NCI-H2227 (cell line): Measurements from ENCODE around the gene LHB.
A peak's percentile ranks its signal among the peaks of the same experiment; 100 is the strongest.
"Not testable (repeated sequence)": the region's sequence is repeated elsewhere in the genome, so short reads cannot be mapped to it uniquely, and the experiment has no call there.

Source experiments
- DNase-seq: peaks from one replicate; lab custom pipeline; 2025; ENCODE audit not compliant: unreplicated experiment; lab: John Stamatoyannopoulos, UW

LHB gene

DNA sequence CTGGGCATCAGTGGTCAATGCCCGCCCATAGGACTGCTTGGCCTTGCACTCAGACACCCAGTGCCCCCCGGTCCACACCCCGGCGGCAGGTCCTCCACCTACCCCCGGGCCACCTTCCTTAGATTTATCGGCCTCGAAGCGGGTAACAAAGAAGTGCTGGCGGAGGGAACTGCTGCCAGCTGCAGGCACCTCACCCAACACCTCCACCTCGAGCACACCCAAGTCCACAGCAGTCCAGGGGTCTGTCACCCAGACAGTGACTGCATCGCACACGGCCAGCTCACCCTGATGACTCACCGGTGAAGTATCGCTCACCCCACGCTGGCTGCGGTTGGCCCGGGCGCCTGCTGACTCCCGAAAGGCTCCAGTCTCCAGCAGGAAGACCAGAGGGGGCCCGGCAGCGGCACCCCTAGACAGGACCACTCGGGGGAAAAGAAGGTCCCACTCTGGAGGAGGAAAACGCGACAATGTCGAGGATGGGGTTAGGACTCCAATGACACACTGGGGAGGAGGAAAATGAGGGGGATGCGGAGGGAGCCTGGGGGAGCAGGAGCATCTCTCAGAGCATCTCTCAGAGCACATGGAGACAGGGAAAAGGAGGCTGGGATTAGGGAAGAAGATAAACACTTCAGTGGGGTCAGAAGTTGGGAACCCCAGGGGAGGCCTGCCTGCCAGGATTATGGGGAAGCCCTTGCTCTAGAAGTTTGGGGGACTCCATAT lies 21.8 kb upstream of the LHB start:
- not testable (repeated sequence) for DNase-seq

DNA sequence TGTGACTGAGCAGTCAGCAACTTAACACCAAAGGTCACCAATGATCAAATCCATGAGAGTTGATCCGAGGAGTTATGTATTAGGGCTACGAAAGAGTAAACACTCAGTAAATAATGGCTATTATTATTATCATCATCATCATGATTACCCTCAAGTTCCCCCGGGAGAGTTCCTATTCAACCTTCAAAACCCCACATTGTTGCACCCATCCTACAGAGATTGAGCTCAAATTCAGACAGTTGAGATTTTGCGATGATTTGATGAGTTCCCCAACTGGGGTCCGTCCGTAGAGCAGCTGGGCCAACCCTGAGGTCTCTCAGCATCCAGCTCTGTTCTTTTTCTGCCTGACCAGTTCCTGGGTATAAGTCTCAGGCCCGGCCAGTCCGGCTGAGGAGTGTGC lies 21.2 kb upstream of the LHB start:
- DNase-seq, result not testable (repeated sequence)

DNA sequence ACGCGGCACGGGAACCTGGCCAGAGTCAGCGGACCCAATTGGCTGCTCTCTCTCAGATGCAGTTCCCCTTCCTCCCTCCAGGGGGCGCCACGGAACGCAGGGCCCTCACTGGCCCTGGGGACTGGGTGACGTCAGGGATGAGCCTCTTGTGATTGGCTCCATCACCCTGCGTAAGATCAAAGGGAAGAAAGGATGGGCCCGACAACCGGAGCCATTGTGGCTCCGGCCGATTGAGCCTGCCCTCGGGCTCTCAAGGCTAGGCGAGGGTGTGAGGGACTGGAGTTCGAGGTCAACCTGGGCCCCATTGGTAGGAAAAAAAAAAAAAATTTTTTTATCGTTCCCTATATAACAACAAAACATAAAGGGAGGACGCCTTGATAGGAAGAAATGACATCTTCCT lies 19.9 kb upstream of the LHB start, which contains the start of gene CGB1:
Gene CGB1 (minus strand): TSS at position 81 of the 400 bp plus-strand sequence. CDS start 184 bp downstream, outside the sequence.
- peak; percentile 52 for DNase-seq

DNA sequence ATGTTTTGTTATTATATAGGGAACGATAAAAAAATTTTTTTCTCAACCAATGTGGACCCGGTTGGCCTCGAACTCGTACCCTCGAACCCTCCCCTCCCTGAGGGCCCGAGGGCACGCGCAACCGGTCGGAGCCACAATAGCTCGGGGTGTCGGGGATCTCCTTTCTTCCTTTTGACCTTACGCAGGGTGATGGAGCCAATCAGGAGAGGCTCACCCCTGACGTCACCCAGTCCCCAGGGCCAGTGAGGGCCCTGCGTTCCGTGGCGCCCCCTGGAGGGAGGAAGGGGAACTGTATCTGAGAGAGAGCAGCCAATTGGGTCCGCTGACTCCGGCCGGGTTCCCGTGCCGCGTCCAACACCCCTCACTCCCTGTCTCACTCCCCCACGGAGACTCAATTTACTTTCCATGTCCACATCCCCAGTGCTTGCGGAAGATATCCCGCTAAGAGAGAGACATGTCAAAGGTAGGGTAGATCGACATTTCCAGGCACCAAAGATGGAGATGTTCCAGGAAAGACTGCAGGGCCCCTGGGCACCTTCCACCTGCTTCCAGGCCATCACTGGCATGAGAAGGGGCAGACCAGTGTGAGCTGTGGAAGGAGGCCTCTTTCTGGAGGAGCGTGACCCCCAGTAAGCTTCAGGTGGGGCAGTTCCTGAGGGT lies 14.9 kb upstream of the LHB start, which contains the start of gene CGB2:
Gene CGB2 (plus strand): TSS at position 249 of the 660 bp plus-strand sequence. CDS start 206 bp downstream, at position 455.
- DNase-seq, result not testable (repeated sequence)

DNA sequence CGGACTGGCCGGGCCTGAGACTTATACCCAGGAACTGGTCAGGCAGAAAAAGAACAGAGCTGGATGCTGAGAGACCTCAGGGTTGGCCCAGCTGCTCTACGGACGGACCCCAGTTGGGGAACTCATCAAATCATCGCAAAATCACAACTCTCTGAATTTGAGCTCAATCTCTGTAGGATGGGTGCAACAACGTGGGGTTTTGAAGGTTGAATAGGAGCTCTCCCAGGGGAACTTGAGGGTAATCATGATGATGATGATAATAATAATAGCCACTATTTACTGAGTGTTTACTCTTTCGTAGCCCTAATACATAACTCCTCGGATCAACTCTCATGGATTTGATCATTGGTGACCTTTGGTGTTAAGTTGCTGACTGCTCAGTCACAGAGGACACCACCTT lies 13.4 kb upstream of the LHB start:
- not testable (repeated sequence) for DNase-seq

DNA sequence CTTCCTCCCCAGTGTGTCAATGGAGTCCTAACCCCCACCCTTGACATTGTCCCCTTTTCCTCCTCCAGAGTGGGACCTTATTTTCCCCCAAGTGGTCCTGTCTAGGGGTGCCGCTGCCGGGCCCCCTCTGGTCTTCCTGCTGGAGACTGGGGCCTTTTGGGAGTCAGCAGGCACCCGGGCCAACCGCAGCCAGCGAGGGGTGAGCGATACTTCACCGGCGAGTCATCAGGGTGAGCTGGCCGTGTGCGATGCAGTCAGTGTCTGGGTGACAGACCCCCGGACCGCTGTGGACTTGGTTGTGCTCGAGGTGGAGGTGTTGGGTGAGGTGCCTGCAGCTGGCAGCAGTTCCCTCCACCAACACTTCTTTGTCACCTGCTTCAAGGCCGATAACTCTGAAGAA lies 12.9 kb upstream of the LHB start:
- DNase-seq, result not testable (repeated sequence)

DNA sequence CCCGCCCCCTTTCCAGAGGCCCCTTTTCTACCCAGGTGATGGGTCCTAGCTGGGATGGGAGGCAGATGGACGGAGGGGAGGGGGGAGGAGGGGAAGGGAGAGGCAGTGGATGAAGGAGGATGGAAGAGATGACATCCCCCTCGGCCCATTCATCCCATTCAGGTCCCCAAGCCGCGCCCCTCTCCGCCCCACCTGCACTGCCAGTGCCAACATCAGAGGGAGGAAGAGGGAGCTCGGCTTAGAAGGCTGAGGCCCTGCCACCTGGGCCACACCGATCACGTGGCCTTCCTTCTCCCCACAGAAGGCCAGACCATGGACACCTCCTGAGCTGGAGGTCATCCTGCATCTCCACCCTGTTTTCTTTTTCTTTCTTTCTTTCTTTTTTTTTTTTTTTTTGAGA lies 11.8 kb upstream of the LHB start:
- DNase-seq, result not testable (repeated sequence)

DNA sequence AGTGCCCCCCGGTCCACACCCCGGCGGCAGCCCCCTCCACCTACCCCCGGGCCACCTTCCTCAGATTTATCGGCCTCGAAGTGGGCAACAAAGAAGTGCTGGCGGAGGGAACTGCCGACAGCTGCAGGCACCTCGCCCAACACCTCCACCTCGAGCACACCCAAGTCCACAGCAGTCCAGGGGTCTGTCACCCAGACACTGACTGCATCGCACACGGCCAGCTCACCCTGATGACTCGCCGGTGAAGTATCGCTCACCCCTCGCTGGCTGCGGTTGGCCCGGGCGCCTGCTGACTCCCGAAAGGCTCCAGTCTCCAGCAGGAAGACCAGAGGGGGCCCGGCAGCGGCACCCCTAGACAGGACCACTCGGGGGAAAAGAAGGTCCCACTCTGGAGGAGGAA lies 8.7 kb upstream of the LHB start:
- not testable (repeated sequence) for DNase-seq

DNA sequence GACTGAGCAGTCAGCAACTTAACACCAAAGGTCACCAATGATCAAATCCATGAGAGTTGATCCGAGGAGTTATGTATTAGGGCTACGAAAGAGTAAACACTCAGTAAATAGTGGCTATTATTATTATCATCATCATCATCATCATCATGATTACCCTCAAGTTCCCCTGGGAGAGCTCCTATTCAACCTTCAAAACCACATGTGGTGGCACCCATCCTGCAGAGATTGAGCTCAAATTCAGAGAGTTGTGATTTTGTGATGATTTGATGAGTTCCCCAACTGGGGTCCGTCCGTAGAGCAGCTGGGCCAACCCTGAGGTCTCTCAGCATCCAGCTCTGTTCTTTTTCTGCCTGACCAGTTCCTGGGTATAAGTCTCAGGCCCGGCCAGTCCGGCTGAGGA lies 8.2 kb upstream of the LHB start:
- not testable (repeated sequence) for DNase-seq

DNA sequence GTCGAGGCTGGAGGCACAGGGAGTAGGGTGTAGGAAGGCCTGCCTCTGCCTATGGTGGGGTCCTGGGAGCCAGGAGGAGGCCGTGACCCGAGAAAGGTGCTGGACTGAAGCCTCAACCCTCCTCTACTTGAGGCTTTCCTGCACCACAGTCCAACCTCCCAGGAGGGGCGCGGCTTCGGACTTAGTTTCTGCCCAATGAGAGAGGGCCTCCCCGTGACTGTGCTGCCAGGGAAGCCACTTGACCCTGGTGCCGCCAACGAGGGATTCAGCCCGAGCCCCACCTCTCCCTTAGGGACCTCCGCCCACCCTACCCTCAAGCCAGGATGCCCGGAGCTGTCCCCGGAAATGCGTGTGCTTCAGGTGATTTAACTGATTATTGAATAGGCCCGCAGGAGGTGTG lies 7.3 kb upstream of the LHB start, which contains the start of gene CGB3:
Gene CGB3 (minus strand): TSS at position 101 of the 400 bp plus-strand sequence. CDS start 362 bp downstream, outside the sequence.
- DNase-seq, result not testable (repeated sequence)

DNA sequence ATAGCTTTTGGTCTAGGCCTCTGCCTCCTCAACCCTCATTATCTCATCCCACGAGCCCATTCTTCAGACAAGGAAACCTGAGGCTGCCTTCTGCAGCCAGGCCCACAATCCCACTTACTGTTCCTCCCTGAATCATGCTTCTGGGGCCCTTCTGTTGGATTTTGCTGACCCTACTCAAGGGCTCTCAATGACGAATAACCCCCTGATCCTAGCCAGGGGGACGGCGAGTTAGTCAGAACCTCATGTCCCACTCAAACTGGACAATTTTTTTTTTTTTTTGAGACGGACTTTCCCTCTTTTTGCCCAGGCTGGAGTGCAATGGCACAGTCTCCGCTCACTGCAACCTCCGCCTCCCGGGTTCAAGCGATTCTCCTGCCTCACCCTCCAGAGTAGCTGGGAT lies 5.2 kb upstream of the LHB start:
- no peak for DNase-seq

DNA sequence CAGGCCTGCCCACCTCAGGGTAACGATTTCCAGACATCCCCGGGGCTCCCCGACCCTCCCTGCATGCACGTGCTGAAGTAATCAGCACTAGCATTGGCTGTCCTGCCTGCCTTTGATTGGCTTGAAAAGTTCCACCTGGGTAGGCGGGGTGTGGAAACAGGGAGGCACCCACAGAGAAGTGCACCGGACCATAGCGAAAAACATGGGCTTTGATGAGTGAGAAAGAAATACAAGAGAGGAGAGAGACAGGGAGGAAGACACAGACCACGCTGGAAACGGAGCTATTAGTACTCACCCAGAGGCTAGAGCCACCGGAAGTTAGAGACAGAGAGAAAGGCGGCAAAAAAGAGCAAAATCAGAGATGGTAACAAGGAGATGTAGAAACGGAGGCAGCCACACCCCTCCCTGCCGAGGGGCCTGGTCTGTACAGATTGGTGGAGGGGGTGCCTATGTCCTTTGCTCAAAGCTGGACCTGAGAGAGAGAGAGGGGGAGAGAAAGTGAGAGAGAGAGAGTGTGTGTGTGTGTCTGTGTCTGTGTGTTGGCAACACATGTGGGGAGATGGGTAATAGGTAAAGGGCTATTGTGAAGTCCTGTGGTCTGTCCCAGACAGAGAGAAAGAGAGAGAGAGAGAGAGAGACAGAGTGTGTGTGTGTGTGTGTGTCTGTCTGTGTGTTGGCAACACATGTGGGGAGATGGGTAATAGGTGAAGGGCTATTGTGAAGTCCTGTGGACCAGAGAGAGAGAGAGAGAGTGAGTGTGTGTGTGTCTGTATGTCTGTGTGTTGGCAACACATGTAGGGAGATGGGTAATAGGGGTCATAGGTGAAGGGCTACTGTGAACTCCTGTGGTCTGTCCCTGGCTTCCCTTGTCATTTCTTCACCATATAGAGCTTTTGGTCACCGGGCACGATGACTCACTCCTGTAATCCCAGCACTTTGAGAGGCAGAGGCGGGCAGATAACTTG lies 4.3 kb upstream of the LHB start:
- no peak for DNase-seq

DNA sequence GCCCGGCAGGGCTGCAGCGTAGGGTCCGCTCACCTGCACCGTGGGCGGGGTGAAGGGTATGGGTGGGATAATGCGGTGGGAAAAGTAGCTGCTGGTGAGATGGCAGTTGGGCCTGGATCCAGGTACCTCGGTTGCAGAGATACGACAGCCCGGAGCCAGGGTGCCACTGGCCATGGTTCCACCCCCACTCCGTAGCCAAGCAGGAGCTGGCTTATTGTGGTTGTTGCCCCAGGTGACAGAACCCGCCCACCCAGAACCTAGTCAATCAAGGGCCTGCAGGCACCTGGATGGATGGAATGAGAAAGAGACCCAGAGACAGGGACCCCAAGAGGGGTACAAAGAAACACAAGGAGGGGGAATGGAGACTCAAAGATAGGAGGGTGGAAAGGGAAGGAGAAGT lies 3.5 kb upstream of the LHB start:
- DNase-seq, result no peak

DNA sequence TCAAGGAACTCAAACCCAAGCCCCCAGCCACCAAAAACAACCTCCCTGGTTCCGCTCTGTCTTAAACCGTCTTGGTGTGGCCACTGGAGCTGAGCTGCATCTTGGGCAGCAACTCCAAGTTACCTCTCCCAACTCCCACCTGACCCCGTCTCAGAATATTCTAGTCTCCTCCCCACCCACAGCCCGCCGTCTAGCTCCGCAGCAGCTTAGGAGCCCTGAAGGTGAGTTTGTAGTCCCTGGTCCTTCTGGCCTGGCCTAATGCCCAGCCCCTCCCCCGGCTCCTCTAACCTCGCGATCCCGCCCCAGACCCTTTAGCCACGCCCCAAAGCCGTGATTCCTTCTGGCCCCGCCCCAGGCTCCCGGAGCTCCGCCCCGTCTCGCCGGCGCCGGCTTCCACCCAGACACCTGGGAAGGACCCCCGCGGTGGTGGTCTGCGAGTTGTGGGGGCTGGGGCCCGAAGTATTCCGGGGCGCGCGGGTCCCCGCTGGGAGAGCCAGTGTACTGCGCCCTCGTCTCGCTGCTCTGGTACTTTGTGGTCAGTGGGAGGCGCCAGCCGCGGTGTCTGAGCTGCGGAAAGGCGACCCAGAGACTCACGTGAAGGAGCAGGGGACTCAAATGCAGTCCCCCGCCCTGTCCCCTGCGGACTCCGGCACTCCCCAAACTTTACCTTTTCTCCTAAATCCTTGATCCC lies 2.5 kb upstream of the LHB start:
- DNase-seq, result peak; percentile 42

DNA sequence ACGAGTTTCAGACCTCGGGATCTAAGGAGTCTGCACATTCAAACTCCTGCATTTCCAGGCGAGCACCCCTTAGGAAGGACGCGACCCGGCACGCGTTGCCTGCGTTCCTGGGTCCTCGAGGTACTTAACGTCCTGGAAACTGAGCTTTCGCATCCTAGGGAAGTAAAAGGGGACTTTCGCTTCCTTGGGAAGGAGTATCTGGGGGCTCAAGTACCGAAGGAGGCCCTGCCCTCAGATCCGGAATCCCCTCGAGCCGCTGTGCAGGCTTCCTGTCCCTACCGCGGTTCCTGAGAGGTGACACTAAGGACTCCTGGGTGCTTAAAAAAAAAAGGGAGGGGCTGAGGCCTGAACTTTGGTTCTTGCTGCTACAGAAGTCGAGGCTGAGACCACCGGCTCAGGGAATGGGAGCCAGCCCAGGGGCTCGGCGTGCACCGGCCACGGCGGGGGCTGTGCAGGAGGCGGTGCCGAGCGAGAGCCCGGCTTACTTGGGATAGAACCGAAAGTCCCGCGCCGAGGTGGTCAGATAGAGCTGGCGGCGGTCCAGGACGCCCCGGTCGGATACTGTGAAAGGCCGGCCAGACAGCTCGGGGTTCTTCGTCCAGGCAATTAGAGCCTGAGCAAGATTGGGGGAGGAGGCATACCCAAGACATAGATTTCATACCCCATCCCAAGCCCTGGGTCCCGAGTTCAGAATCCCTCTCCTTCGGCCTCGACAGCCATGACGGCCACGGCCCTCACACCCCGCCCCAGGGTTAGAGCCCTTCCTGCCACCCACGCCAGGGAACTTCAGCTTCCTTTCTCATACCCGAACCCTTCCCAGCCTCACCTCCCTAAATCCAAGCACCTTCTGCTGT lies 1.7 kb upstream of the LHB start:
- DNase-seq, result not testable (repeated sequence)

DNA sequence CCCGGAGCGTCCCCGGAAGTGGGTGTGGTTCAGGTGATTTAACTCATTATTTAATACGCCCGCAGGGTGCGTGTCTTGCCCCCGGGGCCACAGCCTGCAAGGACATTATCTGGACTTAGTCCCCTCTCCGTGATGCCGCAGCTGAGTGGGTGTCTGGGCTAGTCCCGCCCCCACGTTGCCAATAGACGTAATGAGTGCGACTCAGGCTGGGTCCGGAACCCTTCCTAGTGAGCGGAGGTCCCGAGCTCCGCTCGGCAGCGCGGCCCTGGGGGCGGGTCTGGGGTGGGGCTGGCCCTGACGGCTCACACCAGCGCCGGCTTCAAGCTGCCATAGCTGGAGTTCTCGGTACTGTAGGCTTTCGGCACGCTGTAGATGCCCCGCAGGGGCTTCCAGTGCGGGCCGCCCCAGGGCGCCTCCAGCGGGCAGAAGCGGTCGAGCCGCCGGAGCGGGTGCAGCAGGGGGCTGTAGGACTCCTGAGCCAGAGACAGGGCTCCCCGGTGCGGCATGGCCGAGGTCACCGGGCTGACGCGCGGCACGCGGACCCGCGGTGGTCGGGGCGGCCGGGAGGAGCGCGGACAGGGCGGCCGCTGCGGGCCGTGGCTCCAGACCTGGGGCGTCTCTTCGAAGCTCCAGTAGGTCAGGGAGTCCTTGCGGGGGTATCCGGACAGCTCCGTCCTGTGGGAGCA lies 918 bp upstream of the LHB start:
- peak; percentile 73 for DNase-seq

DNA sequence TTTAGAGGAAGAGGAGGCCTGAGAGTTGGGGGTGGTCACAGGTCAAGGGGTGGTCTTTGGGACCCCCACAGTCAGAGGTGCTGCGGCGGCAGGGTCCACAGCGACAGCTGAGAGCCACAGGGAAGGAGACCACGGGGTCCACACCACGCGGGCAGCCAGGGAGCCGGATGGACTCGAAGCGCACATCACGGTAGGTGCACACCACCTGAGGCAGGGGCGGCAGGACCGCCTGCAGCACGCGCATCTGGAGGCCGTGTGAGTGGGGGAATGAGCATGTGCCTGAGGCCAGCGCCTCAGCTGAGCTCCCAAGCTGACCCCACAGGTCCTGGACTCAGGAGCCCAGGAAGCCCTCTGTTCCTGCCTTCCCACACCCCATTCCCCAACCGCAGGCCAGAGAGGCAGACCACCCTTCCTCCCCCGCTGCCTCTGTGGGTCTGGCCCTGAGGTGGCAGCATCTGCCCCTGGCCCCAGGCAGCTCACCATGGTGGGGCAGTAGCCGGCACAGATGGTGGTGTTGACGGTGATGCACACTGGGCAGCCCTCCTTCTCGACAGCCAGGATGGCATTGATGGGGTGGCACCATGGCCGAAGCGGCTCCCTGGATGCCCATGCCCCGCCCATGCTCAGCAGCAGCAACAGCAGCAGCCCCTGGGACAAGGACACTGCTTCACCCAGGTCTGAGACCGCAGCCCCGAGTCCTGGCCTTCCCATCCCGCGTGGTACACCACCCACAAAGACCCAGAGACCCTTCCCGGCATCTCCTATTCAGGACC lies 638 bp downstream of the LHB start:
- no peak for DNase-seq

DNA sequence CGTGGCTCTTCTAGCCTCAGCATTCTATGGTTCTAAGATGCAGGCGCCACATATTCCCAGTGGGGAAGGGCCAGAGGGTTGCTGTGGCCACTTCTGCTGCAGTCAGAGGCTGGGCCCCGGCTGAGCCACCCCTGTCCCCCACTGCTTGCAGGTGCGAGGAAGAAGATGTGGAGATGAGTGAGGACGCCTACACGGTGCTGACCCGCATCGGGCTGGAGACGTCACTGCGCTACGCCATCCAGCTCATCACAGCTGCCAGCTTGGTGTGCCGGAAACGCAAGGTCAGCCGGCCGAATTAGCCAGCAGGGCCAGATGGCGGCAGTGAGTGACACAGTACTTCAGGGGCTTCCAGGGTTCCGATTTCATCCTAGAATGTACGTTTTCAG lies 2.0 kb downstream of the LHB start:
- DNase-seq, result no peak
